HG03457 (cell line): ENCODE results near the gene CACNA2D4.
"Not testable (repeated sequence)": the region's sequence is repeated elsewhere in the genome, so short reads cannot be mapped to it uniquely, and the experiment has no call there.

Source experiments
- ATAC-seq: cut with Tn5 transposase; IDR thresholded peaks from one replicate; pipeline ENCODE4 v1.9.1; 2021; ENCODE audit warnings: moderate number of reproducible peaks; ENCODE audit not compliant: unreplicated experiment

Gene CACNA2D4

GRCh38 chr12:1918081-1918883 is at the start of gene CACNA2D4:
Gene CACNA2D4, minus strand, starts transcription at chr12:1918652. Its CDS starts 179 bp downstream, at chr12:1918473.
- ATAC-seq = no peak

DNA sequence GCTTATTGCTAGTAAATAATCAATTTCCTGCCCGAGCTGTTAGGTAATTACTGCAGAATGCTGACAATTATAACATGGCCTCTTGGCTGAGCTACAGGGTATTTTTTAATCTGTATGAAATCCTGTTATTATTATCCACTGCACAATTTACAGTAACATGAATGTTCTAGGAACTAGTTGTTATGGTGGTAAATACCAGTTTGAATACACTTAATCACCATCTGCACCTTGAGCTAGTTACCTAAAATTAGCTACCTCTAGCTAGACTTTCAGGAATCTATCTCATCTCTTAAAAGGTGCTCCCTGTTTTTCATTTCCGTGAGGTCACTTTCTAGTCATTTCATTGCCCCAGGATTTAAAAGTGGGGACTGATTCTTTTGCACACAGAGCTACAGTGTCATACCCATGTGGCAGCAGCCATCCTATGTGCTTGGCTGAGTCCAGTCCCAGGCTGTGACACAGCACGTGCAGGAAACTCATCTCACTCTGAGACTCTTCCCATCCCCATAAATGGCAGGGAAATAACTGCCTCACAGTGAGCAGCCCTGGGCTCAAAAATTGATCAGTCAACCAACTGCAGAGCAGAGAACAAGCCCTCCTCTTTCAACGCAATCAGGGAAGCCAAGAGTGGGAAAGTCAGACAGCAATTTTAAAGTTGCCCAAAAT is 48.2 kb upstream of the CACNA2D4 start:
- no peak for ATAC-seq

- no peak for ATAC-seq
Observed at GRCh38 chr12:1965916-1966315, 47.5 kb upstream of the CACNA2D4 start.

- no peak for ATAC-seq
Observed at GRCh38 chr12:1962051-1963020, 43.9 kb upstream of the CACNA2D4 start.

DNA sequence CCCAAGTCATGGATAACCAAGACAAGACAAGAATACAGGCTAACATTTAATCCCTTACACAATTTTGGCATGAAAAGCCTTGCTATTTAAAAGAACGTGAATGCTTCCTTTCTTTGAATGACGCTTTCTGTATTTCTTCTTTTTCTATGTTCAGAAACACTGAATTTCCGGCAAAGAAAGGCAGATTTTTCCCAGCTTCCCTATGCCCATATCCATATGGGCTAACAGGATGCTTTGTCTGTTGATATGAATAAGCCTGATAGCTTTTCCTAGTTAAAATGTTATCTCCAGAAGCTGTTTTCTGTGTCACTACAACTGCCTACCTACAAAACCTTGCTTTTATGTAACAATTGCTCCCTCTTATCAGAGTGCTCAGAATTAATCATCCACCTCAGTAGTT is 38.3 kb upstream of the CACNA2D4 start:
- no peak for ATAC-seq

- ATAC-seq = no peak
Observed at GRCh38 chr12:1949771-1950470, 31.5 kb upstream of the CACNA2D4 start.

DNA sequence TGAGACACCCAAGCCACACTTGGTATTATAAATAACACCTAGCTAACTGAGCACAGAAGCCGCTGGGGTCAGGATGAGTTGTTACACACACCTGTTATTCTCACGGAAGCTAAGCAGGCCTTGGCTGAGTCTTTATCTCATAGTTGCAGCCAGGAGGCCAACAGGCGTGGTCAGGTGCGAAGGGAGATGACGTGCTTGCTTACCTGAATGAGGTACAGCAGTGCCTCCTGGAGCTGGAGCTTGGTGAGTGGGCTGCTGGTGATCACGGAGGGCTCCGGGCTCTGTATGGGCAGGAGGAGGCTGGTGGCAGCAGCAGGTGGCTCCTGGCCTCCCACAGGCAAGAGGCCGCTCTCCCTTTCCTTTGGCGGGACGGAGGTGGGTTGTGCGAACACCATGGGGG is 30.4 kb upstream of the CACNA2D4 start:
- no peak for ATAC-seq

GRCh38 chr12:1947081-1947480 is 28.6 kb upstream of the CACNA2D4 start:
- no peak for ATAC-seq

- no peak for ATAC-seq
Observed at GRCh38 chr12:1946296-1946695, 27.8 kb upstream of the CACNA2D4 start.

- ATAC-seq = not testable (repeated sequence)
Observed at GRCh38 chr12:1945502-1945901, 27.1 kb upstream of the CACNA2D4 start.

DNA sequence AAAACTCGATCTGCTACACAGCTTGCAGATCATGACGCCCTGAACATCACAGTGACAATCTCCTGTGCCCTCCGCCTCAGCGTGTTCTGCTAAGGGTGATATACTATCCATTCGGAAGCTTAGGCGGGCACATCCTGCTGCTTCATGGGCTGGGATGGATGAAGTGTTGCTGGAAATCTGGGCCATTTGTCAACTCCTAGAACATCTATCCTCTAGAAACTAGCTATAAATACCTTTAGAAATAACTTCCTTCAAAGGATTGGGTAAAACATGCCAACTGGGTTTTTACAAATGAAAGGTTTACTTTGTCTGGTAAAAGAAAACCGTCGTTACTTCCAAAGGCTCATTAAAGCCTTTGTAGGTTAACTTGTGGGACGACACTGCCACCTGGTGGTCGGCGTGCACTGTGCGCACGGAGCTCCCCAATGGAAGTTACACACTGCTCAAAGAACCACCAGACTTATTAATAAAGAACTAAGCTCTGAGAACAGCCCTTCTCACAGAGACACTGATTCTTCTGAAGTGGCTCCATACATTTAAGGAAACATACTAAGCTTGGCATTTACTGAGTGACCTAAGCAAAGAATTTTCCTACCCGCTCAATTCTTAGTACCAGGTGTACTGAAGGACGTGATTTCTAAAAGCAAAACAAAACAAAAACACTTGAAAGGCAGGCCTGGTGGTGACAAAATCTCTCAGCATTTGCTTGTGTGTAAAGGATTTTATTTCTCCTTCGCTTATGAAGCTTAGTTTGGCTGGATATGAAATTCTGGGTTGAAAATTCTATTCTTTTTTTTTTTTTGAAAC is 21.6 kb upstream of the CACNA2D4 start:
- ATAC-seq = no peak

DNA sequence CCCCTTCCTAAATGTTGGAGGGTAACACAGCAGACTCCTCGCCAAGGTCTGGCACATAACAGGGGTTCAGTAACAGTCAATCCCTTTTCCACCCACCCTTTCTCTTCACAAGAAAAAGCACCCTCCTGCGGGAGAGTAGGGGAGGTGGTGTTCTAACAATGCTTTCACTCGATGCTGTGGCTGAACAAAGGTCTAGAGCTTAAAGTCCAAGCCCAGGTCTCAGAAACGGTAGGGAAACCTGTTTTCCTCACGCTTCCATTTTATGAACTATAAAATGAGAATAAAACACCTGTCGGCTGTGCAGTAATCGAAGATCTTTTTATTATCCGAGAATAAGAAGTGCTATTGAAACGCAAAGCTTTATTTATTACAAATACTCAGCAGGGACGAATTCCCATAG is 20.9 kb upstream of the CACNA2D4 start:
- no peak for ATAC-seq

DNA sequence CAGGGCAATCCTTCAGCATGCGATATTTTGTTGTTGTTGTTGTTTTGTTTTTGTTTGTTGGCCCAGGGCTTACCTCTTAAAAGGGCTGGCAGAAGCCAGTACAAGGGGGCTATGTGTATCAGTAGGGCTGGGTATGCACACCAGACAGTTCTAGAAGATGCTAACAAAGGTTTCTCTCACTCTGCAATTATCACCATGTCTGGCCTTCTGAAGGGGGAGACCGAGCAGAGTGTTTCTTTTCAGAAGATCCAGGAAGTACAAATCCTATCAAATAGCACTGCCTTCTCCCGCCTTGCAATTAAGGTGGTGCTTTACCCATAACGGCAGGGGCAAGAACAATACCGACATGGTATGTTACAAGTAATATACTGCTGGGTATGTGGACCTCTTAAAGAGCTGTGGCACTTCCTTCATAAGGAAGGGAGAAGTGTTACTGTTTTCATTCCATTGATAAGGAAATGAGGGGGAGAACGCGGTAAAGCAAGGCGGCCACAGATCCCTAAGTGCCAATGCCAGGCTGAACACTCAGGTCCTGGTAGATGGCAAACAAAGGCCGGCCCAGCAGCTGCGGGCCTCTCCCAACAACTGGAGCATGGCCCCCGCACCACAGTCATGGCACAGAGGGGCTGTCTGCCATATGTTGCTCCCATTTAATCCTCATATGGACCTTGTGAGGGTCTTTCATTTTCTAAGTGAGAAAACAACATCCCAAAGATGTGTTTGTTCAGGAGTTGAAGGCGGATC is 19.2 kb upstream of the CACNA2D4 start:
- ATAC-seq = no peak

DNA sequence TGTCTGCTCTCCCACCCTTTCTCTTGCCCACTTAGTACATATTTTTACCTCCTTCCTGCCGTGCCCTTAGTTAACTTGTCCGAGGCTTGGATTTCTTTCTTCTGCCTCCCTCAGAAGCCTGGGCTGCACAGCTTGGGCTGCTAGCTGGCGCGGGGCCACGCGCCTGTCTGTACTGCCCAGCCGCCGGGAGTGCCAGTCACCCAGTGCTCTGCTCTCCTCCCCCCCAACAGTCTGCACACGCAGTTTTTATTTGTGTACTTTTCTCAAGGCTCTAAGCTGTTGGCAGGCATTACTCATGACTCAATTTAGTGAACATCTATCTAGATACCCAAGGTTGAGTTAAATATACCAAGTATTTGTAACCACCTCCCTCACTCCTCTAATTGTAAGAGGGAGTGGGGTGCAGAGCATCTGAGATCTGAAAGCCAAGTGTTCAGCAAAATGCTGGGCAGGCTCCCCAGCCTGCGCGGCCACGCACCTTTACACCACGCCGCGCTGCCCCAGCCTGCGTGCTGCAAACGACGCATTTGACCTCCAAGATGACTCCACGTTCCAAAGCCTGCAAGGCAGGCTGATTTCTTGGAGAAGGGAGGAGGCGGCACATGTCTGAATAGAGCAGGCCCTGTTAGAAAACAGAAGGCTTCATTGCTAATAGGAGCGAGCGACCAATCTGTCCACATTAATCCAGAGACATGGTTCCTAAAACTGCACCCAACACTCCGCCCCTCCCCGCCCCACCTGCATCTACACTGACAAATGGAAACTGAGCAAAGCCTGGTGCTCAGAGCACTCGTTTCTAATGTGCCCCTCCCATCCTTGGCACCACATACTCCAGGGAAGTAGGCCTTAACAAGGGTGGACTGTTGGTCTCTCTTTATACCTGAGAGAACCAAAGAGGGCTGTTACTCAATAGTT is 18.2 kb upstream of the CACNA2D4 start:
- no peak for ATAC-seq

DNA sequence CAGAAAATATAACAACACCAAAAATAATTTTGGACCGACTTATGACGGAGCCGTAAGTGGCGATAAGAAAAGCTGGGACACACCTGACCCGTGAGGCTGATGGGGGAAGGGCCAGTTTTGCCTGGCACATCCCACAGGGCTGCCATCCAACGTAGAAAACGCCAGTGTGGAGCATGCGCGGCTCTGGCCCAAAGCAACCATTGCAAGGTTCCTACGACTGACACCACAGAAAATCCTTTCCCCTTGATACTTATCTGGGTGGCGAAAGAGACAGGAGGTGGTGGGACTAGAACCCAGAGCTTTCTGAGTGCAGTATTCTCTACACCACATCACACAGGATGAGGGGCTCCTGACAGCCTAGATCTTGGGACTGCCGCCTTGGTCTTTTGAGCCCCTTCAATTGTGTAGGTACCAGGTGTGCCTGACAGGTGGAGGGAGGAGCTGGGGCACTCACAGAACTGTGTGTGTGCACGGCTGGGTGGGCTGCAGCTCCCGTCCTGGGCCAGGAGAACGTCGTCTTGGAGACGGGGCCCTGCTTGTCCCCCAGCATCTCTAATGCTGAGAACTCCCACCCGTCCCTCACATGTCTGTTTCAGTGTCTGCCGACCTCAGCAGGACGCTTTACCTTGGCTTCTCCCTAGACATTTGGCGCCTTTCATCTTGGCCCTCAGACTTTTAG is 17.4 kb upstream of the CACNA2D4 start:
- ATAC-seq = no peak

DNA sequence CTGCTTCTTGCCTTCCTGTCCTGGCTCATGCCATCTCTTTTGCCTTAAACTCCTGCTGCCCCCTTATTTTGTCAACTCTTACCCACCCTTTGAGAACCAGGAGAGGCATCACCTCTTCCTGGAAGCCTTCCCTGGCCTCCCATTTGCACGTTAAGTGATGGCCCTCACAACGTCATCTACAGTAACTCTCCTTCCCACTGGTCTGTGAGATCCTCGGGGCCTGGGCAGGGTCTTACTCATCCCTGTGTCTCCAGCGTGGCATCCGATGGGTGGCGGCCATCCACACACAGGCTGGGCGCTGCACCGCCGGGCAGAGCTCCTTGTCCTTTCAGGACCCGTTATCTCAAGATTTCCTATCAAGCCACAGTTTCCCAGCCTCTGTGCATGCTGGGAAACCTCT is 16.8 kb upstream of the CACNA2D4 start:
- no peak for ATAC-seq

- ATAC-seq = no peak
Observed at GRCh38 chr12:1934831-1935230, 16.4 kb upstream of the CACNA2D4 start.

DNA sequence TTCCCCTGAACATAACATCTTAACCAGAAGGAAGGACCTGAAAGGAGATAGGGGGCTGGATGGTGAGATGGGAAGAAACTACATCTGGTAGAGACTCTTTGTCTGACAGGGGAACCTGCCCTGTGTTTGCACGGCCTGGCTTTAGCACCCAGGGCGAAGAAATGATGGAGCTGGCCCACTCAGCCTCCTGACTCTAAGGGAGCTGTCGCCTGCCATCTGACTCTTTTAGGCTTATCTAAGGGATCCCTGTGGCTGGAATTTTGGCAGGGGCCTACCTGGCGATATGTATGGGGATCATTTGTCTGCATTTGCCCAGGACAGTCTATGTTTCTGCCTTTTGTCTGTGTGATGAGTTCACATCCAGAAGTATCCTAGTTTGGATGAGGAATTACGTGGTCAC is 15.6 kb upstream of the CACNA2D4 start:
- no peak for ATAC-seq
